ENCODE data around the gene PDE4B.

The PDE4B gene

DNA sequence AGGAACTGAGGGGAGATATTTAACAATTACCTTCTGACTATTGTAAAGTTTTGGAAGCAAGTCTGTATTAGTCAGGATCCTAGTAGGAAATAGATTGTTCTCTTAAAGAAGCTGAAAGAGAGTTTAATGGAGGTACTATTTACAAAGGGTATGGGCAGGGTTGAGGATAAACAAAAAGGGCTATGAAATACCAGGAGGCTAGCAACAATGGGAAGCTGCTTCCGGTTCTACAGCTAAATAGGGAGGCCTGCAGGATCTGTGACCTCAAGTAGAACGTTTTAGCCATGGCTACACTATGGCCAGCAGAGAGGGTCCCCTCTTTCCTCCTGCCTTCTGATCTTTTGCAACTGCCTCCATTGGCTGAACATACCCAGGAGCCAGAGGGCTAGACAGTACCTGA is 117.7 kb downstream of the PDE4B start:
- H4K20me1 ChIP-seq (ENCODE audit: insufficient read depth, low read length) = no peaks in the 10 kb centered on the region
- H3K9me3 ChIP-seq (ENCODE audit: insufficient read depth, low read length) = no peaks in the 10 kb centered on the region
- H3K27me3 ChIP-seq (ENCODE audit: low read depth, low read length) = no peaks in the 10 kb centered on the region
- no peak overlapping the region for H3K4me2 ChIP-seq (ENCODE audit: low read length)
- H3K4me3 ChIP-seq (ENCODE audit: low read length) = no peak overlapping the region
- no peak overlapping the region for H3K27ac ChIP-seq (ENCODE audit: low read length)
- TF ChIP-seq EZH2phosphoT487 (IDR thresholded peaks at IDR 0.05; ENCODE audit: low read depth) = no peak
- TF ChIP-seq, protein P1, sequence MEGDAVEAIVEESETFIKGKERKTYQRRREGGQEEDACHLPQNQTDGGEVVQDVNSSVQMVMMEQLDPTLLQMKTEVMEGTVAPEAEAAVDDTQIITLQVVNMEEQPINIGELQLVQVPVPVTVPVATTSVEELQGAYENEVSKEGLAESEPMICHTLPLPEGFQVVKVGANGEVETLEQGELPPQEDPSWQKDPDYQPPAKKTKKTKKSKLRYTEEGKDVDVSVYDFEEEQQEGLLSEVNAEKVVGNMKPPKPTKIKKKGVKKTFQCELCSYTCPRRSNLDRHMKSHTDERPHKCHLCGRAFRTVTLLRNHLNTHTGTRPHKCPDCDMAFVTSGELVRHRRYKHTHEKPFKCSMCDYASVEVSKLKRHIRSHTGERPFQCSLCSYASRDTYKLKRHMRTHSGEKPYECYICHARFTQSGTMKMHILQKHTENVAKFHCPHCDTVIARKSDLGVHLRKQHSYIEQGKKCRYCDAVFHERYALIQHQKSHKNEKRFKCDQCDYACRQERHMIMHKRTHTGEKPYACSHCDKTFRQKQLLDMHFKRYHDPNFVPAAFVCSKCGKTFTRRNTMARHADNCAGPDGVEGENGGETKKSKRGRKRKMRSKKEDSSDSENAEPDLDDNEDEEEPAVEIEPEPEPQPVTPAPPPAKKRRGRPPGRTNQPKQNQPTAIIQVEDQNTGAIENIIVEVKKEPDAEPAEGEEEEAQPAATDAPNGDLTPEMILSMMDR (IDR thresholded peaks at IDR 0.05; ENCODE audit: low read depth, low read length) = no peak
- H2AFZ ChIP-seq (ENCODE audit: low read depth, low read length) = no peak overlapping the region
- H3K4me1 ChIP-seq (ENCODE audit: low read length) = peaks cover 23% of the 10 kb centered on the region
- H3K79me2 ChIP-seq (ENCODE audit: low read length) = no peaks in the 10 kb centered on the region
- no peaks in the 10 kb centered on the region for H3K36me3 ChIP-seq (replicated peaks; ENCODE audit: low read depth, low read length)
- no peak overlapping the region for H3K9ac ChIP-seq (ENCODE audit: low read length)

DNA sequence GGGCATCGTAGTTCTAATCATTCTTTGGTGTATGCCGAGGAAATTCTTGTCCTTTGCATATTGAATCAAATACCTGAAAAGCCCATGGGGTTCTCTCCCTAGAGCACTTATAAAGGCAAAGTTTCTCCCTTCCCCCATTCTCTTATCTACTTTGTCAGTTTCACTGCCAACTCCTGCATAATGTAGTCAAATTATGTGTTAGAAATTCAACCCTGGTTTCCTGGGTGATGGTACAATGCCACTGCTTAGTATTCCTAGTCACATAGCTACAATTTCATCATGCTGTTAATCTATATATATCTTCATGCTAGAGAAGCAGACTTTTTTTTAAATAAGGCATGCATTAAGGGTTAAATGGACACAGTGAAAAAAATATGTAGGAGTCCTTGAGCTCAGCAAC is 119.0 kb downstream of the PDE4B start:
- peak overlapping the region; percentile 52 for H3K4me2 ChIP-seq (ENCODE audit: low read length)
- H4K20me1 ChIP-seq (ENCODE audit: insufficient read depth, low read length) = no peaks in the 10 kb centered on the region
- H3K79me2 ChIP-seq (ENCODE audit: low read length) = no peaks in the 10 kb centered on the region
- no peaks in the 10 kb centered on the region for H3K27me3 ChIP-seq (ENCODE audit: low read depth, low read length)
- no peak overlapping the region for H2AFZ ChIP-seq (ENCODE audit: low read depth, low read length)
- no peak overlapping the region for H3K9ac ChIP-seq (ENCODE audit: low read length)
- H3K4me3 ChIP-seq (ENCODE audit: low read length) = no peak overlapping the region
- H3K36me3 ChIP-seq (replicated peaks; ENCODE audit: low read depth, low read length) = no peaks in the 10 kb centered on the region
- no peak overlapping the region for H3K27ac ChIP-seq (ENCODE audit: low read length)
- peaks cover 15% of the 10 kb centered on the region for H3K4me1 ChIP-seq (ENCODE audit: low read length)
- H3K9me3 ChIP-seq (ENCODE audit: insufficient read depth, low read length) = no peaks in the 10 kb centered on the region
- no peak for TF ChIP-seq EZH2phosphoT487 (IDR thresholded peaks at IDR 0.05; ENCODE audit: low read depth)
- TF ChIP-seq, protein P1 (IDR thresholded peaks at IDR 0.05; ENCODE audit: low read depth, low read length) = no peak

DNA sequence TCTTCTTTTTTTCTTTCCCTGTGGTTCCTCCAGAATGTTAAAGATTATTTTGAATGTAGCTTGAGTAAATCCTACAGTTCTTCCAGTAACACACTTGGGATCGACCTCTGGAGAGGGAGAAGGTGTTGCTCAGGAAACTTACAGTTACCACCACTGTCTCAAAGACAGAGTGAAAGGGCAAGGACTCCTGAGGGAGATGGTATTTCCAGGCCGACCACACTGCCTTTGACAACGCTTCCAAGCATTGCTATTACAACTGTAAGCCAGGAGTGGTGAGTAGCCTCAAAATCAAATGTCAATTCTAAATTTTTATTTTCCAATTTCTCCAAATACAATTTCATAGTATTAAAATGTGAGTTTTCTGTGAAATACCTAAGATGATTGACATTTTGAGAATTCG is 125.9 kb downstream of the PDE4B start:
- H3K9ac ChIP-seq (ENCODE audit: low read length) = no peak overlapping the region
- H3K4me1 ChIP-seq (ENCODE audit: low read length) = no peaks in the 10 kb centered on the region
- H3K27me3 ChIP-seq (ENCODE audit: low read depth, low read length) = no peaks in the 10 kb centered on the region
- no peaks in the 10 kb centered on the region for H4K20me1 ChIP-seq (ENCODE audit: insufficient read depth, low read length)
- no peak overlapping the region for H3K4me2 ChIP-seq (ENCODE audit: low read length)
- no peak overlapping the region for H3K4me3 ChIP-seq (ENCODE audit: low read length)
- no peak overlapping the region for H3K27ac ChIP-seq (ENCODE audit: low read length)
- no peaks in the 10 kb centered on the region for H3K9me3 ChIP-seq (ENCODE audit: insufficient read depth, low read length)
- TF ChIP-seq, protein P1 (IDR thresholded peaks at IDR 0.05; ENCODE audit: low read depth, low read length) = no peak
- no peak for TF ChIP-seq EZH2phosphoT487 (IDR thresholded peaks at IDR 0.05; ENCODE audit: low read depth)
- H2AFZ ChIP-seq (ENCODE audit: low read depth, low read length) = no peak overlapping the region
- no peaks in the 10 kb centered on the region for H3K36me3 ChIP-seq (replicated peaks; ENCODE audit: low read depth, low read length)
- no peaks in the 10 kb centered on the region for H3K79me2 ChIP-seq (ENCODE audit: low read length)

DNA sequence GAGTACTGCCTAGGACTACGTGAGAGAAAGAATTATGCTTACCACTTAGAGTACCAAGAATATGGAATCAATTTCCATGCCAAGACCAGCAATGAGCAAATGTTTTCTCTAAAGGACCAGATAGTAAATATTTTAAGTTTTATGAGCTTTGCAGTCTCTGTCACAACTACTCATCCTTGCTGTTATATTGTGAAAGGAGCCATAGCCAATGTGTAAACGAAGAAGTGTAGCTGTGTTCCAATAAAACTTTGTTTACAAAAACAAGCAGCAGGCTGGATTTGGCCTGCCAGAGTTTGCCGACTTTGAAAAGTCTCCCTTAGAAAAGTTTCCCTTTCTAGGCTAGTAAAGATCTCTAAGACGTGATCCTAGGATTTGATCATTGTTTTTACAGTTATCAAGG is 128.8 kb downstream of the PDE4B start:
- no peak overlapping the region for H2AFZ ChIP-seq (ENCODE audit: low read depth, low read length)
- TF ChIP-seq EZH2phosphoT487 (IDR thresholded peaks at IDR 0.05; ENCODE audit: low read depth) = no peak
- TF ChIP-seq, protein P1 (IDR thresholded peaks at IDR 0.05; ENCODE audit: low read depth, low read length) = no peak

More for the DNA sequence above, 128.8 kb downstream of the PDE4B start:
- no peaks in the 10 kb centered on the region for H4K20me1 ChIP-seq (ENCODE audit: insufficient read depth, low read length)
- H3K4me3 ChIP-seq (ENCODE audit: low read length) = no peak overlapping the region
- H3K27ac ChIP-seq (ENCODE audit: low read length) = no peak overlapping the region
- H3K27me3 ChIP-seq (ENCODE audit: low read depth, low read length) = no peaks in the 10 kb centered on the region
- H3K79me2 ChIP-seq (ENCODE audit: low read length) = no peaks in the 10 kb centered on the region
- H3K4me2 ChIP-seq (ENCODE audit: low read length) = no peak overlapping the region
- H3K36me3 ChIP-seq (replicated peaks; ENCODE audit: low read depth, low read length) = no peaks in the 10 kb centered on the region
- H3K9ac ChIP-seq (ENCODE audit: low read length) = no peak overlapping the region
- H3K9me3 ChIP-seq (ENCODE audit: insufficient read depth, low read length) = no peaks in the 10 kb centered on the region
- H3K4me1 ChIP-seq (ENCODE audit: low read length) = no peaks in the 10 kb centered on the region
